GM08714 (cell line): ENCODE results near the gene NKAPD1.
"Not testable (repeated sequence)": the region's sequence is repeated elsewhere in the genome, so short reads cannot be mapped to it uniquely, and the experiment has no call there.

Experiments
- H3K4me3 ChIP-seq: fragments of 200-500 bp; sonication (Bioruptor generic); 2 replicates; pipeline ENCODE4 v1.5.1; 2014; ENCODE audit warnings: mild to moderate bottlenecking, low read length, inconsistent platforms
- ZNF274 ChIP-seq: IDR thresholded peaks from 2 replicates; pipeline ENCODE4 v1.6.1; 2012; ENCODE audit warnings: mild to moderate bottlenecking, low read depth, low read length

The NKAPD1 gene

DNA sequence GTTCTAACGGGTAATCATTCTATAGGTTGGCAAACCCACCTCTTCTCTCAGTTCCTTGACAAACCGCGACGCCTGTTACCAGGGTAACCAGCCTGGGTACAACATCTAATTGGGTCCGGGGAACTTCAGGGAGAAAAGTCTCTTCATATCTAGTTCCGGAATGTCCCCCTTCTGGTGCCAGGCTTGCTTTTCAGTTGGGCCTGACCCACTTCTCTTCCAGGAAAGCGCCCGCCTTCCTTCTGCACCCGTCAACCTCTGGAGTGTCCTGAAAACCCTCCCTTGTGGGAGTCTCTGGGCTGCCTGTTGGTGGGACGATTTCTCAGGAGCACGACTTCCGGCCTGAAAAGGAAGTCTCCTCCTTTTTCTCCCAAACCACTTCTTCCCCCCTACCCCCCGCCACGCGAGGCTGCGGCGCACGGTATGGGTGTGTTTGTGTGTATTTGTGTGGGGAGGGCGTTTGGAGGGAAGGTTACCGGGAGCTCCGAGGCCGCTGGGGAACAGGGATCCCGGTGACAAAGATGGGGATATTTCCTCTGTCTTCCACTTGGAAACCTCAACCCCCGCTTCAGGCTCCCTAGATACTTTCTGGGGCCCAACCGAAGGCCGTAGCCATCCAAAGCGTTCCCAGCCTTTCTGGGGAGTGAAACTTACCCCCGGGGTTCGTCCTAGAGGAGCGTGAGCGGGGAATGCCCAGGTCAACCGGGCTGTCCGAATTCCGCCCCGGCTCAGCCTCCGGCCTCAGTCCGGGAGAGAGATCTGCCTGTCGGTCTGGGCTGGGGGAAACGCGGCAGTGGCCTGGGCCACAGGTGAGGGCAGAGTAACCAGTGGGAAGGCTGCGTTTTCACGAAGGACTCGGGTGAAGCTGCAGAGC lies at the start of gene NKAPD1, which contains the start of gene PIH1D2:
Gene NKAPD1, plus strand, starts transcription at position 359 of the 871 bp plus-strand sequence. CDS start 1,276 bp downstream, outside the sequence.
Gene PIH1D2, minus strand, starts transcription at position 77 of the 871 bp plus-strand sequence. CDS start 843 bp downstream, outside the sequence.
- TF ChIP-seq ZNF274, result no peak
- H3K4me3 ChIP-seq, result peak within 1 kb of the TSS; percentile 89

- TF ChIP-seq ZNF274, result no peak
- H3K4me3 ChIP-seq, result peak within 1 kb of the TSS; percentile 87
These were observed 49.1 kb upstream of the NKAPD1 start, which contains the start of gene DLAT for GRCh38 chr11:112024773-112025678. DLAT (plus strand) TSS chr11:112025408; CDS start chr11:112025473, 65 bp downstream.

DNA sequence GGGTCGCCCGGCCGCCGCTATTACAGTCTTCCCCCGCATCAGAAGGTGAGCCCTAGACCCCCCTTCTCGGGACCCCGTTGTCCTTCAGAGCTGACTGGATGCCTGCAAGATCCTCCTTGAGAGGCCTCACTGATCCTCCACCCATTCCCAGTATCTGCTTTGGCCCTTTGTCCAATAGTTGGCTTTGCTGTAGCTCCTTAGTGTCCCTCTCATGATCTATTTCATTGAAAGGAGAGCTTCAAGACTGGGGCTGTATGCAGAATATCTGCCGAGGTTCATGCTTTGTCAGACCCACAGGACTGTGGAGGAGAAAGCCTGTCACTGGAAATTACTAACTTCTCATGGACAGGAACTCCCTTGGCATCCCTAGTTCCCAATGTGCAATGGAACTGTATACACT lies 48.4 kb upstream of the NKAPD1 start:
- peak overlapping the region; percentile 87 for H3K4me3 ChIP-seq
- TF ChIP-seq ZNF274, result no peak

DNA sequence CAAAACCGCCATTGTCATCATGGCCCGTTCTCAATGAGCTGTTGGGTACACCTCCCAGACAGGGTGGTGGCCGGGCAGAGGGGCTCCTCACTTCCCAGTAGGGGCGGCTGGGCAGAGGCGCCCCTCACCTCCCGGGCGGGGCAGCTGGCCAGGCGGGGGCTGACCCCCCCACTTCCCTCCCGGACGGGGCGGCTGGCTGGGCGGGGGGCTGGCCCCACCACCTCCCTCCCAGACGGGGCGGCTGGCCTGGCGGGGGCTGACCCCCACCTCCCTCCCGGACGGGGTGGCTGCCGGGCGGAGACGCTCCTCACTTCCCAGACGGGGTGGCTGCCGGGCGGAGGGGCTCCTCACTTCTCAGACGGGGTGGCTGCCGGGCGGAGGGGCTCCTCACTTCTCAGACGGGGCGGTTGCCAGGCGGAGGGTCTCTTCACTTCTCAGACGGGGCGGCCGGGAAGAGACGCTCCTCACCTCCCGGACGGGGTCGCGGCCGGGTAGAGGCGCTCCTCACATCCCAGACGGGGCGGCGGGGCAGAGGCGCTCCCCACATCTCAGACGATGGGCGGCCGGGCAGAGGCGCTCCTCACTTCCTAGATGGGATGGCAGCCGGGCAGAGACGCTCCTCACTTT lies 47.2 kb upstream of the NKAPD1 start:
- H3K4me3 ChIP-seq, result not testable (repeated sequence)

- no peak overlapping the region for H3K4me3 ChIP-seq
- TF ChIP-seq ZNF274, result no peak
These were observed 44.6 kb upstream of the NKAPD1 start for GRCh38 chr11:112029460-112029859.

GRCh38 chr11:112033902-112034301 lies 40.2 kb upstream of the NKAPD1 start:
- no peak for TF ChIP-seq ZNF274
- H3K4me3 ChIP-seq, result no peak overlapping the region

DNA sequence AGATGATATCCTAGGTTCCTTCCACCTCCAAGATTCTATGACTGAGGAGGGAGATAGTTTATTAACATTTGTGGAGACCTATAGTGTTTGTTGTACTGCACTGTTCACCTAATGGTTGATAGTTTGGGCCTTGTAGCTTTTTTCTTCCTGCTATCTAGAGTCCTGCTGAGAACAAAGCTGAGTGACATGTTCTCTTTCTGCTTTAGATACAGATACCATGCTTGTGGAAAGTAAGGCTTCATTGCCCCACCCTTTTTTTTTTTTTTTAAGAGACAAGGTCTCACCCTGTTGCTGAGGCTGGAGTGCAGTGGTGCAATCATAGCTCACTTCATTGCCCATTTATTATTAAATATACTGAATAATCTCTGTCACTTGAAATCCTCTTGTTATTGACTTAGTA lies 36.6 kb upstream of the NKAPD1 start:
- TF ChIP-seq ZNF274, result no peak
- no peak overlapping the region for H3K4me3 ChIP-seq

DNA sequence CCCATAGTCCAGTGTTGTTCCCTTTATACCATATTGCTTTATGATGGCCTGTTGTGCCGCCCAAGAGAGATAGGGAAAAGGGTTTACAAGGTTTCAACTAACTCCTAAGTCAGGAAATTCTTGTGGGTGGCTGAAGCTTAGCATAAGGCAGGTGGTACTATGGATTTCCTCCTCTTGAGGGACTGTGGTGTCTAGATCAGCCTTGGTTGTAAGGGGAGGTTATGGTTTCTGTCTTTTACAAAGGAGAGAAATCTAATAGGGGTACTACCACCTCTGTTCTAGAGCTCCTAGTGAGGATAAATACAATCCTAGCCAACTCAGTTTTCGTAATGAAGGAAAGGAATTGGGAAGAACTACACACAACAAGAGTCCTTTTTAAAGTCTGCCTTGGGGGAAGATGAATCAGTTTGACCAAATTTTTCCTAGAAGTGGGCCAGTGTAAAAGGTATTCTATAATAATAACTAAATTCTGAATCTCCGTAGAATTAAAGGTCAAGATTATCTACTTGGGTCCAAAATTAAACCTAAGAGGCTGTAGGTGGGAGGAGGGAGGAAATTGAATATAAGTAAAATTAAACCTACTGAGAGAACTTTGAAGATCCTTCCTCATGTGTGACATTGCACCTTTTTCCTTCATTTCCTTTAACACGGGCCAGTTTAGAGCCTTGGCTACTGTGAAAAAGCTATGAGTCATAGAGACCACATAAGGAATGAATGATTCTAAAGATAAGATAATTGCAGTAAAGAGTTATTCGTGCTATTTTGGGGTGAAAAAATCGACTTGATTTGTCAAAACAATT lies 31.7 kb upstream of the NKAPD1 start:
- H3K4me3 ChIP-seq, result no peak overlapping the region
- no peak for TF ChIP-seq ZNF274

DNA sequence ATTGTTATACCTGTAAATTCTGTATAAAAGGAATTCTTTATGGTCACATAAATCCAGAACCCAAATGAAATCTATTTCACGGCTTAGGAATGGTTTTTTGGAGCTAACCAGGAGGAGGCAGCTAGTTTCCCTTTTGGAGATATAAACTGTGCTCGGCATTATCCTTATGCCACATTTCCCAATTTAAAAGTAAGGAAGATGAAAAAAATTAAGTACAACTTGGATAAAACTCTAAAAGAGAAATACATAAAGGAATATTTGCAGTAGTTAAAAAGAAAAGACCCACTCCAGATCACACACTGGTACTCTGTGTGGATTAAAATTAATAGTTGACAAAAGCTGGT lies 31.2 kb upstream of the NKAPD1 start:
- no peak for TF ChIP-seq ZNF274
- no peak overlapping the region for H3K4me3 ChIP-seq

DNA sequence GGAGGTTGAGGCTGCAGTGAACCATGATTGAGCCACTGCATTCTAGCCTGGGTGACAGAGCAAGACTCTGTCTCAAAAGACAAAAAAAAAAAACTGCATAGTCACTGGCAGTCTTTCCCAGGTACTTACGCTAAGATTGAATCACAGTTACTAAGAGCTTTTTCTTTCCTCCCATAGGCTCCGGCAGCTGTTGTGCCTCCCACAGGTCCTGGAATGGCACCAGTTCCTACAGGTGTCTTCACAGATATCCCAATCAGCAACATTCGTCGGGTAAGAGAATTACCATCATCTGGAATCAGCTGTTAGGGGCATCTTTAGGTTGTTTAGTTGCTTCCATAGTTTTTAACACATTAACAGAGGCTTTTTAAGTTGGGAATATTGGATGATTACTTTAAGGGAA lies 29.1 kb upstream of the NKAPD1 start:
- no peak overlapping the region for H3K4me3 ChIP-seq
- TF ChIP-seq ZNF274, result no peak

DNA sequence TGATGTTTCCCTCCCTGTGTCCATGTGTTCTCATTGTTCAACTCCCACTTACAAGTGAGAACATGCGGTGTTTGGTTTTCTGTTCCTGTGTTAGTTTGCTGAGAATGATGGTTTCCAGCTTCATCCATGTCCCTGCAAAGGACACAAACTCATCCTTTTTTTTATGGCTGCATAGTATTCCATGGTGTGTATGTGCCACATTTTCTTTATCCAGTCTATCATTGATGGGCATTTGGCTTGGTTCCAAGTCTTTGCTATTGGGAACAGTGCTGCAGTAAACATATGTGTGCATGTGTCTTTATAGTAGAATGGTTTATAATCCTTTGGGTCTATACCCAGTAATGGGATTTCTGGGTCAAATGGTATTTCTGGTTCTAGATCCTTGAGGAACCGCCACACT lies 27.5 kb upstream of the NKAPD1 start:
- H3K4me3 ChIP-seq, result not testable (repeated sequence)

- H3K4me3 ChIP-seq, result not testable (repeated sequence)
These were observed 25.8 kb upstream of the NKAPD1 start for GRCh38 chr11:112048256-112048655.

GRCh38 chr11:112049777-112050176 lies 24.3 kb upstream of the NKAPD1 start:
- TF ChIP-seq ZNF274, result no peak
- no peak overlapping the region for H3K4me3 ChIP-seq

DNA sequence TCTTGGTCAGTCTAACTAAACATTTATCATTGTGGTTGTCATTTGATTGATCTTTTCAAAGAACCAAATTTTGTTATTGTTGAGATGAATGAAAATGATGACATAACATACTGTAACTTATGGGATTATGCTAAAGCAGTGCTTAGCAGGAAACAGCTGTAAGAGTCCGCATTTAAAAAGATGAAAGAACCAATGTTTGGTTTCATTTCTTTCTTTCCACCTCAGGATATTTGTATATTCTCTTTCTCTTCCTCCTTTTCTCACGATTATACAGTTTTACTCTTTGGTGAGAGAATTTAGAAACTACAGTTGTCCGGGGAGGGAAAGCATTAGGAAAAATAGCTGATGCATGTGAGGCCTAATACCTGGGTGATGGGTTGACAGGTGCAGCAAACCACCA lies 23.4 kb upstream of the NKAPD1 start:
- H3K4me3 ChIP-seq, result no peak overlapping the region
- TF ChIP-seq ZNF274, result no peak
